ENCODE measurements around the gene RASGRF1.

RASGRF1 gene

DNA sequence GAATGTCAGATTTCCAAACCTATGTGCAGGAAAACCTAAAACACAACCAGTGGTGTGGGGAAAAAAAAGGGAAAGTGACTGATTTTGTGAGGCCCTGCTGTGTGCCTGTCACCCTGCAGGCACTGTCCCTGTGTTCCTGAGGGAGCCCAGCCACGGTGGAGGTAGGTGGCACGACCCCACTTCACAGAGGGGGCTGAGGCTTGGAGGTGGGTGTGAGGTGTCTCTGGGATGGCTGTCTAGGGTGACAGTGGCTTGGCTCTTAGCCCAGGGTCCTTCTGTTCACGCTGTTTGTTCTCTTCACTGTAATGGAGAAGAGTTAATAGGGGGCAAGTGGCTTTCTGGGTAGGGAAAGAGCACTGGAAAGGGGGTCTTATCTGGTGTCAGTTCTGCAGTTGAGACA lies 22.6 kb downstream of the RASGRF1 start:
- DNase-seq (ENCODE audit: low spot score): no peak

- no peak for DNase-seq (ENCODE audit: low spot score)
Observed at GRCh38 chr15:79067072-79067833, 23.3 kb downstream of the RASGRF1 start.

- no peak for DNase-seq (ENCODE audit: low spot score)
Observed at GRCh38 chr15:79066391-79067071, 24.0 kb downstream of the RASGRF1 start.

- DNase-seq (ENCODE audit: low spot score): no peak
Observed at GRCh38 chr15:79065706-79066376, 24.7 kb downstream of the RASGRF1 start.

- DNase-seq (ENCODE audit: low spot score): no peak
Observed at GRCh38 chr15:79065361-79065705, 25.2 kb downstream of the RASGRF1 start.

GRCh38 chr15:79064496-79064895 lies 26.1 kb downstream of the RASGRF1 start:
- DNase-seq (ENCODE audit: low spot score): no peak

DNA sequence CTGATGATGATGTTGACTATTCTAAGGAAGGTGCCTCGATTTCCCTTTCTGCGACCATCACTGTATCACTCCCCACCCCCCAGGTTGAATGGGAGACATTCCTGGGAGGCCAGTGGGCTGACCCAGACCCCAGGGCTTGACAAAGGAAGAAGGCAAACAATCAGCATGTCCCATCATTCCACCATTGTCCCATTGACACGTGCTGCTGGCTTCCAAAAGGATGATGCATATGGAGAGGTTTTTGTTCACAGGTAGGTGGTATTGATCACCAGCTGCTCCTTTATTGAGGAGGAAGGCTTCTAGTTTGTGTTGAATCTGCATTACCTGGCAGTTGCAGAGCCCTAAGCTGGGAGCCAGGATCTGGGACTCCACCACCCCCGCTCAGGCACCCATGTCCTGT lies 30.4 kb downstream of the RASGRF1 start:
- no peak for DNase-seq (ENCODE audit: low spot score)

DNA sequence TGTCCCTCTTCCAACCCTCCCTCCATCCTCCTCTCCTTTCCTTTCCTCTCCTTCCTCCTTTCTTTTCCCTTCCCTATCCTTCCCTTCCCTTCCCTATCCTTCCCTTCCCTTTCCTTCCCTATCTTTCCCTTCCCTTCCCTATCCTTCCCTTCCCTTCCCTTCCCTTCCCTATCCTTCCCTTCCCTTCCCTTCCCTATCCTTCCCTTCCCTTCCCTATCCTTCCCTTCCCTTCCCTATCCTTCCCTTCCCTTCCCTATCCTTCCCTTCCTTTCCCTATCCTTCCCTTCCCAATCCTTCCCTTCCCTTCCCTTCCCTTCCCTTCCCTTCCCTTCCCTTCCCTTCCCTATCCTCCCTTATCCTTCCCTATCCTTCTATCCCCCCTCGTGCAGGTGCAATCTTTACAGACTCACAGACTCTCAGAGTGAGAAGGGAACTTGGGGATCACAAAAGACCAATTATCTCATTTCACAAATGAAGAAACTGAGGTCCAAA lies 31.5 kb downstream of the RASGRF1 start:
- DNase-seq (ENCODE audit: low spot score): no peak

DNA sequence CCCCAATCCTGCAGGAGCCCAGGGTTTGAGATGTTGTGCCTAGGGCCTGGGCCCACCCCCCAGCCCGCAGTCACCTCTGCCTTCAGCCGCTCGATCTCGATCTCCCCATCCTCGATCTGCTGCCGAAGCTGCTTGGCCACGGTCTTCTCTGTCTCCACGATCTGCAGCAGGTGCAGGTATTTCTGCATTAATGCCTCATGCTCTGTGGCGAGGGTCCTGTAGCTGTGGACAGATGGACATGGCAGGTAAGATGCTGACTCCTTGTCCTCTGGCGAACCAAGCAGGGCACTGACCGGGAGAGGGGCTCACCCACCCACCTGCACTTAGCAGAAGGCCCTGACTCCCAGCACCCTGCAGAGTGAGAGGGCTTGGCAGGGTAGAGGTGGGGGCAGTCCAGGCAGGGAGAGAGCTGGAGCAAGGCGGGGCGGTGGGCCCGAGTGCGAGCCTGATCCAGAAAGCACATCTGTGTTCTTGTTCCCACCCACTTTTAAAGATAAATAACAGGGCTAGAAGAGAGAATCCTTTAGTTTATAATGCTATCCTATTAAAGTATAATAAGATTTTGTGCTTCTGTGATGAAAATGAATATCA lies 32.2 kb downstream of the RASGRF1 start:
- no peak for DNase-seq (ENCODE audit: low spot score)

GRCh38 chr15:79057050-79057449 lies 33.5 kb downstream of the RASGRF1 start:
- DNase-seq (ENCODE audit: low spot score): no peak

DNA sequence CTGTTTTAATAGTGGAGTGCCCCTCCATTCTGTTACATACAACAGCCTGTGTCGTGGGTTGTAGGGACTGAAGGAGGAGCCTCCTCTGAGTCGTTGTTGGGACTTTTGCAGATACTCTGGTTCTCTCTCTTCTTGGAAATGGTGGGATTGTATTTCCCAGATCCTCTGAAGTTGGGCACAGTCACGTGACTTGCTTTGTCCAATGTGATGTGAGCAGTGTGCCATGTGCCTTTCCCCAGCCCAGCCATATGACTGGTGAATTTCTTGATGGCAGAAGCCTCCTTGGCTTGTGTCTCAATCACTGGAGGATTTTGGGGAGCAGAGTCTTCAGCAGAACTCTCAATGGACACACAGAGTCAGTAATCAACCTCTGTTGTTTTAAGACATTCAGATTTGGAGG lies 36.2 kb downstream of the RASGRF1 start:
- DNase-seq (ENCODE audit: low spot score): no peak

GRCh38 chr15:79053894-79054293 lies 36.7 kb downstream of the RASGRF1 start:
- no peak for DNase-seq (ENCODE audit: low spot score)

- no peak for DNase-seq (ENCODE audit: low spot score)
Observed at GRCh38 chr15:79051941-79052731, 38.4 kb downstream of the RASGRF1 start.

GRCh38 chr15:79051029-79051428 lies 39.6 kb downstream of the RASGRF1 start:
- no peak for DNase-seq (ENCODE audit: low spot score)

GRCh38 chr15:79050341-79050740 lies 40.2 kb downstream of the RASGRF1 start:
- DNase-seq (ENCODE audit: low spot score): no peak

GRCh38 chr15:79049416-79049815 lies 41.2 kb downstream of the RASGRF1 start:
- DNase-seq (ENCODE audit: low spot score): no peak

GRCh38 chr15:79047676-79048439 lies 42.7 kb downstream of the RASGRF1 start:
- DNase-seq (ENCODE audit: low spot score): no peak

- no peak for DNase-seq (ENCODE audit: low spot score)
Observed at GRCh38 chr15:79046691-79047404, 43.7 kb downstream of the RASGRF1 start.

- DNase-seq (ENCODE audit: low spot score): no peak
Observed at GRCh38 chr15:79045041-79045440, 45.5 kb downstream of the RASGRF1 start.

DNA sequence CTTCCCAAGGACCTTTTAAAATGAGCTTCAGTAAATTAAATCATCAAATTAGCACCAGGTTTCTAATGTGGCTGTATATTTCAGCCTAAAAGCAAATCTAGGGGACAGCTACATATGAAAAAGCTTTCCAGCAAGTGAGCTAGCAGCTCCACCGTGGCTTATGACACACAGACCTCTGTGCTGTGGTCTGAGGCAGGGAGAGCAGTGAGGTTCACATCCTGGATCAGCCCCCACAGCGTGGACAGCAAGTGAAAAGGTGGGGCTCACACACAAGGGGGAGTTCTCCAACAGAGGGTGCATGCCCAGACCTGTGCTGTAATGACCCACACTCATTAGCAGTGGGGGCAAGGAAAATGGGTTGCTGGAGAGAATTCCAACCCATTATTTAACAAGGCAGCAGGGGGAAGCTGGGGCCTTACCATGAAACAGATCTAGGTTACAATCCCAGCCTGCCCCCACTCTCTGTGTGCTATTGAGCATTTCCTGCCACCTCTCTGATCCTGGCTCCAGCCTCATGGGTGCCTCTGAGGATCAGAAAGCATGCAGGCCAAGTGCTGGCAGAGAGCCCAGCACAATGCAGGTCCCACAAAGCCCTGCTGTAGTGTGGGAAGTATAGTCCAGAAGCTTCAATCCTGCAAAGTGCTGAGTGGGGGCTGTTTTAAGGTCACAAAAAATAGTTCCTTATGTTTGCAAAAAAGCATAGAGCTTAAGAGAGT lies 48.2 kb downstream of the RASGRF1 start:
- DNase-seq (ENCODE audit: low spot score): no peak
